ENCODE results near the gene FSIP2. TPM values are rescaled to one million over a fixed set of nuclear protein-coding genes. Genes with fewer than 3 reads are reported as not detected.

The FSIP2 gene
- total and polyA plus RNA-seq, 2 of the 13 experiments (the other 11 are each of a cell fraction or from before 2014, with no cell fraction given), result 0.01 to 0.07 TPM

- TF ChIP-seq RAD21 (CRISPR knock-in tag; IDR thresholded peaks at IDR 0.05) (no peak), ZNF329 (CRISPR knock-in tag; IDR thresholded peaks at IDR 0.05; ENCODE audit: low read depth) (no peak), NR1H2 (CRISPR knock-in tag; IDR thresholded peaks at IDR 0.05; ENCODE audit: borderline replicate concordance, low read depth) (no peak), IKZF1 (IDR thresholded peaks at IDR 0.05) (no peak), MXD3 (CRISPR knock-in tag; IDR thresholded peaks at IDR 0.05) (no peak), BRCA1 (CRISPR knock-in tag; IDR thresholded peaks at IDR 0.05) (no peak), TCF7L2 (IDR thresholded peaks at IDR 0.05; ENCODE audit: low read depth, low read length) (no peak), MAFK (conservative IDR thresholded peaks at IDR 0.05 in 1 of 2, IDR thresholded peaks at IDR 0.05 in 1 of 2; ENCODE audit: low read length in 2 of 2) (no peak)
These were observed 51.8 kb downstream of the FSIP2 start (continued) for GRCh38 chr2:185790361-185790760.

GRCh38 chr2:185793532-185794345 lies 55.1 kb downstream of the FSIP2 start:
- BruUV-seq (replicated peaks), result no TSS peak
- CTCF ChIA-PET (ENCODE audit: low intra/inter-chr PET ratio, low total read pairs), result no interaction called here
- no peak for FAIRE-seq
- TF ChIP-seq SMC3 (IDR thresholded peaks at IDR 0.05; ENCODE audit: low read length) (no peak), WIZ (CRISPR knock-in tag; IDR thresholded peaks at IDR 0.05) (no peak), ZBTB14 (CRISPR knock-in tag; IDR thresholded peaks at IDR 0.05) (no peak), DNMT3B (CRISPR knock-in tag; conservative IDR thresholded peaks at IDR 0.05) (no peak), ZFP41 (CRISPR knock-in tag; IDR thresholded peaks at IDR 0.05; ENCODE audit: borderline replicate concordance) (no peak), ZBTB38 (CRISPR knock-in tag; IDR thresholded peaks at IDR 0.05) (no peak), ZFX (CRISPR knock-in tag; IDR thresholded peaks at IDR 0.05; ENCODE audit: low read depth) (no peak), NFE2L1 (CRISPR knock-in tag; IDR thresholded peaks at IDR 0.05; ENCODE audit: borderline replicate concordance) (no peak), THAP11 (CRISPR knock-in tag; IDR thresholded peaks at IDR 0.05) (no peak), ZNF569 (CRISPR knock-in tag; IDR thresholded peaks at IDR 0.05; ENCODE audit: borderline replicate concordance) (no peak), ZNF180 (CRISPR knock-in tag; IDR thresholded peaks at IDR 0.05; ENCODE audit: borderline replicate concordance, low read depth) (no peak), ZNF251 (CRISPR knock-in tag; IDR thresholded peaks at IDR 0.05) (no peak), ZNF639 (CRISPR knock-in tag; conservative IDR thresholded peaks at IDR 0.05) (no peak), ZNF543 (CRISPR knock-in tag; IDR thresholded peaks at IDR 0.05) (no peak), SRSF1 (optimal IDR thresholded peaks at IDR 0.05; ENCODE audit: low read depth, low read length) (no peak), ZNF772 (CRISPR knock-in tag; IDR thresholded peaks at IDR 0.05) (no peak)

More at GRCh38 chr2:185793532-185794345, 55.1 kb downstream of the FSIP2 start:
- H3K4me2 ChIP-seq (ENCODE audit: low read depth, low read length), result no peak overlapping the region
- no peak overlapping the region for H2AFZ ChIP-seq (ENCODE audit: low read length)
- H3K79me2 ChIP-seq (ENCODE audit: insufficient read depth, low read length), result no peaks in the 10 kb centered on the region
- intact Hi-C loops (cut with micrococcal nuclease; ENCODE audit: unreplicated experiment) (no loop called here), in situ Hi-C loops (cut with HindIII; ENCODE audit: extremely low pct_ligation_motif_present, low pct_unique_long_range_greater_than_20kb) (no loop called here)
- WGBS (ENCODE audit: low lambda C conversion rate), result 73% methylated on average over 7 of the region's 7 CpGs
- no peaks in the 10 kb centered on the region for H3K9me3 ChIP-seq (ENCODE audit: low read length)
- H3K4me1 ChIP-seq (ENCODE audit: insufficient read depth, low read length), result no peaks in the 10 kb centered on the region
- H4K20me1 ChIP-seq (ENCODE audit: insufficient read depth, low read length), result no peaks in the 10 kb centered on the region
- DNase-seq (ENCODE audit: low spot score) (no peak), ATAC-seq (no peak)
- no peak overlapping the region for H3K27ac ChIP-seq (ENCODE audit: extremely low read length, insufficient read depth, low read length)
- H3K27me3 ChIP-seq (ENCODE audit: control insufficient read depth in 1 of 2, insufficient read depth in 2 of 2, low read length in 2 of 2), result no peaks in the 10 kb centered on the region
- no peak overlapping the region for H3K4me3 ChIP-seq (replicated peaks in 1 of 3; ENCODE audit: insufficient read depth in 1 of 3, low read depth in 2 of 3, low read length in 3 of 3)
- no peak overlapping the region for H3K9ac ChIP-seq (ENCODE audit: insufficient read depth, low read depth, low read length)
- POLR2A ChIA-PET, result no interaction called here
- H3K36me3 ChIP-seq (replicated peaks in 1 of 2; ENCODE audit: control insufficient read depth in 1 of 2, insufficient read depth in 2 of 2, low read length in 2 of 2), result no peaks in the 10 kb centered on the region
